ENCODE measurements around the gene TBL1X.
A peak's percentile ranks its signal among the peaks of the same experiment; 100 is the strongest.

The TBL1X gene

DNA sequence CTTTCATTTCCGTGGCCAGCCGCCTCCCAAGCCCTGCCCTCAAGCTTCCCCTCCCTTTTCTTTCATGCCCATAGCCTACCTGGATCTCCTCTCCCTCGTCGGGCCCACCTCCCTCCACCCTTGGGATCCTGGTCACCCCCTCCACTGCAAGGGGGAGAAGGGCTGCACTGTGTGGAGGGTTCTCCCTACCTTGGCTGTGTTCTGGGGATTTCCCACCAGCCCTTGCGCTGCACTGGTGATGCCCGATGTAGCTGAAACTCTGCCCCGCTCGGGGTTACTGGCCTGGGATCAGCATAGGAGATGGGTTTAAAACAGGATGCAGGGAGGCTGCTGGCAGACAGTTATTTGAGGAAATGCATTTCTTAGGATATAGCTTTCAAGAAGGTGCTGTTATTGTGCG, 128.9 kb downstream of the TBL1X start:
- no peak for DNase-seq

DNA sequence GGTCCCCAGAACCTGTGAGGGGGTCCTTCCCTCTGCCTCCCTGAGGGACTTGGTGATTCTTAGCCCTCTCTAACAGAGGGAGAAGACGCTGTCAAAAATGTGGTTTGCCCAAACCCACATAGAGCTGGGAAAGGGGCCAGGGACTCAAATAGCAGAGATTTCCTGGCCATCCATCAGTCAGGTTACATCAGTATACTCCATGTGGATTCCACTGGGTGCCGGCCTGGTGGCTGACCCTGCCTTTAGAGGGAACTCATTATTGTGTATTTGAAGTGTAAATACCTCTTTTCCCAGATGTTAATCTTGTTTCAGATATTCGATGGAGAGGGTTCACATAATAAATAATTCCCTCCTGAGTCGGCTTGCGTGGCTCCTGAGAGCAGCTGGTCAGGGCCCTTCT, 130.3 kb downstream of the TBL1X start:
- DNase-seq = no peak

GRCh38 chrX:9596837-9597236, 132.0 kb downstream of the TBL1X start:
- DNase-seq = no peak

- no peak for DNase-seq
Observed at GRCh38 chrX:9597361-9598035, 132.6 kb downstream of the TBL1X start.

GRCh38 chrX:9598344-9598743, 133.5 kb downstream of the TBL1X start:
- no peak for DNase-seq

- DNase-seq = no peak
Observed at GRCh38 chrX:9604111-9604907, 139.5 kb downstream of the TBL1X start.

DNA sequence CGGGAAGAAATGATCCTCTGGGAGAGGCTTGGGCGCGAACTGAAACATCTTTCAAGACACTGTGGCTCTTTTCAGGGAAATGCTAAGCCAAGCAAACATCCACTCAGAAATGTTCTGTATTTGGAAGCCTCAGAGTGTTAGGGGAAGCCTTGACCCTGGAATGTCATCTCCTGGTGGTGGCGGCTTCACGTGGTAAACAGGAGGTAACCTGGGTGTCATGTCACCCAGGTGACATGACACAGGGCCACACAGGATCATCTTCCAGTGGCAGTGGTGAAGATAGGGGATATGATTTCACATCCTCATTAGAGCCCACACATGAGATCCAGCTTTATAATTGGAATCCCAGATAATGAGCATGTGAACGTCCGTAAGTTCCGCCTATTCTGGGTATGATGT, 140.0 kb downstream of the TBL1X start:
- DNase-seq = no peak

- DNase-seq = no peak
Observed at GRCh38 chrX:9605484-9605883, 140.6 kb downstream of the TBL1X start.

GRCh38 chrX:9606971-9607370, 142.1 kb downstream of the TBL1X start:
- DNase-seq = no peak

- DNase-seq = no peak
Observed at GRCh38 chrX:9609499-9609898, 144.6 kb downstream of the TBL1X start.

DNA sequence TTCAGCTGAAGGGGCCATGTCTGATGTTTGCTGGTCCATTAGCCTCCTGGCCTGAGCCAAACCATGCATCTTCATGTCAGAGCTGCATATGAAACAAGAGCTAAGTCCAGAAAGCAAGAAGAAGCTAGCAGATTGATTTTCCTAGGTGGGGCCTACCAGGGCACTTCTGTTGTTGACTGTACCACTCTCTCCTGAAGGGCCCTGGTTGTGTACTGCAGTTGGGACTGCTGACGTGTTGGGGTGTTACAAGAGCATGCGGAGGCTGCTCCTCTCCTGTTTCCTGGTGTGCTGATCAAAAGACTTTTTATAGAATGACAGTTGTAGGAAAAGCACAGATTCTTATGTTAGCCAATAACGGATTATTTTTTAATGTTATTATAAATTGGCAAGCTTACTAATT, 145.1 kb downstream of the TBL1X start:
- no peak for DNase-seq

- no peak for DNase-seq
Observed at GRCh38 chrX:9610771-9611392, 146.0 kb downstream of the TBL1X start.

DNA sequence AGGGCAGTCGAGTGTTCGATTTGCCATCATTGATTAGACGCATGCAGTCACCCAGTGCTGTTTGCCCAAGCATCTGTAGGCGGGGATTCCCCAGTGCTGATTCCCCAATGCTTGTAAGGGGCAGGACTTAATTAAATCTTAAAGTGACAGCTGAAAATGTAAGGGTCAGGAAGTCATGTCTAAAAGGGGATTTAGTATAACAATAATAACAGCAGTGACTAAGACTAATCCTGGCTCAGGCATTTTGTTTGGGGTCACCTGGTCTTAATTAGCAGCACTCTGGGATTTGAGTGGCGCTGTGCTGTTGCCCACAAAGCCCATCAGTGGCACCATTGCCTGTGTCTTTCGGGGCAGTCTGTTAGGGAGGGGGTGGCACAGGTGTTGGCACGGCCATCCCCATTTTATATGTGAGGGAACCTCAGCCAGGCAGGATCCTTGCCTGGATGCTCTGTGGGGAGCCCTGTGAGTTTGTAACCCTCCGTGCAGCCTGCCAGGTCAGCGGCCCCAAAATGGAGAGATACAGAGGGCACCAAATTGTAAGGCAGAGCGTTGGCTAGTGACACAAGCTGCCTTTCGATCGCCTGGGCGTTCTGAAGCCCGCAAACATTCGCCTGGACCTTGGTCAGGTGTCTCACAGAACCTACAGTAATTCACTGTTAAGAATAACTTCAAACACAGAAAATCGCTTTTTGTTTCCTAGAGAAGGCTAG, 146.7 kb downstream of the TBL1X start:
- no peak for DNase-seq

- DNase-seq = peak; percentile 4
Observed at GRCh38 chrX:9612146-9612505, 147.3 kb downstream of the TBL1X start.

- DNase-seq = no peak
Observed at GRCh38 chrX:9614016-9614415, 149.2 kb downstream of the TBL1X start.

DNA sequence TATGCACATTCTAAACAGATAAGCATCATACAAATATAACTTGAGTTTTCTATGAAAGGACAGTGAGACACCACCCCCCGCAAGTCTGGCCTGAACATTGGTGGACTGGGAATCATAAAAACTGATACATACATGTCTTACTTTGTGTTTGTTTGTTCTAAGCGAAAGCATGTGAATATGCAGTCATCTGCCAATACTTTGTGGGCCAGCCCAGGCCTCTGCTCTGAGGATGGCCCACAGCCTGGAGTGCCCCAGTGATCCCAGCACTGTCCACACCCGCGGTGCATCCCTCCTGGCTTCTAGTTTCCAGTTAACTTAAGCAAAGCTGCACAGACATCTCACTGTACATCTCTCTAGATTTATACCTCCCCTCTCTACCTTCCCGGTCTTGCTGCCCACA, 154.3 kb downstream of the TBL1X start:
- no peak for DNase-seq

GRCh38 chrX:9619581-9619980, 154.7 kb downstream of the TBL1X start:
- no peak for DNase-seq

GRCh38 chrX:9622128-9622527, 157.3 kb downstream of the TBL1X start:
- DNase-seq = no peak

DNA sequence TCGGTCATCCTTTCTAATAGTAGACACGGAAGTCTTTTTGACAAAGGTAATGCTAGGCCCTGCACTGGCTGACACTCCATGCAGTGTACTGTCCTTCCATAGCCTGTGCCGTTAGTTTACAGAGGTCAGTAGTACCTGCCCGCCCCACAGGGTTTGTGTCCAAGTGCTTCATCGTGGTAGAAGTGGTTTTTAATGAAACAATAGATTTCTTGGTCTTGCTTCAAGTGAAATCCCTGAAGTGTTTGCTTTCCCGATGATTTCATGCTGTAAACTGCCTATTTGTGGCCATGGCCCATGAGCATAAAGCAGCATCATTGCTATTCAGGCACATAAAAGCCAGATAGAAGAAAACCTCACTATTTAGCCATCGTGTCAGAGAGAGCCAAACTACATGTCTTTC, 161.5 kb downstream of the TBL1X start:
- no peak for DNase-seq

GRCh38 chrX:9627922-9628321, 163.1 kb downstream of the TBL1X start:
- DNase-seq = no peak

DNA sequence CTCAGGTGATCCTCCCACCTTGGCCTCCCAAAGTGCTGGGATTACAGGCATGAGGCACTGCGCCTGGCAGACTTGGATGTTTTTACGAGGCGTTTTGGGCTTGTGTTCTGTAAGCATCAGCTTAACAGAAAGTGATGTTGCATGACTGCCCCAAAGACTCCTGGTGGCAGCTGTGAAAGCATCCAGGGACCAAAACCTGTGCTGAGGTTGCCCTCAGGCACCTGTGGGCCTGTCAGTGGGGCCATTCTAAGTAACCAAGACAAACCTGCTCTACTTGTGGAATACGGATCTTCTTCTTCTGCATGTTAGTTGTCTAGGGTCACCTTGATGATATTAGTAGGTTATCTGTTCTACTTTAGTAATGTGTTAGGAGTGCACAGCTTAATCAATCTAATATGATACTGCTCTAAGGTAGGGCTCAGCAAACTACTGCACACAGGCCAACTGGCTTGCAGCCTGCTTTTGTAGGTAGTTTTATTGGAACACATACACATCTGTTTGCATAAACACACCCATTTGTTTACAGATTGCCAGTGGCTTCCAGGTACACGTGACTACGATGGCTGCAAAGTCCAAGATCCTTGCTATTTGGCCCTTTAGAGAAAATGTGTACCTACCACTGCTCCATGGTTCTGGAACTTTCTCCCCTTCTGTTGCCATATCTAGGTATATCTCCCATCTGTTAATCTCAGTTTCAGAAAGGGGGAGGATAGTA, 164.1 kb downstream of the TBL1X start:
- no peak for DNase-seq

- no peak for DNase-seq
Observed at GRCh38 chrX:9634551-9634950, 169.7 kb downstream of the TBL1X start.

GRCh38 chrX:9635368-9635767, 170.5 kb downstream of the TBL1X start:
- no peak for DNase-seq

Measured in NCI-H1694 (cell line).